SK-N-MC (cell line): ENCODE data around the gene GPC3.

Source experiments
- EZH2 ChIP-seq: fragments of 200-600 bp; sonication (generic); IDR thresholded peaks from one replicate; pipeline ENCODE4 v1.6.1; 2017; ENCODE audit warnings: antibody characterized with exemption
- FOXP2 ChIP-seq: optimal IDR thresholded peaks from 2 replicates; pipeline ENCODE3; 2011; ENCODE audit warnings: mild to moderate bottlenecking, moderate library complexity; ENCODE audit not compliant: insufficient read depth; ENCODE audit errors: extremely low read length, control extremely low read depth
- POLR2AphosphoS5 ChIP-seq: IDR thresholded peaks from 2 replicates; pipeline ENCODE4 v1.6.1; 2012; ENCODE audit warnings: mild to moderate bottlenecking, low read depth, low read length, borderline replicate concordance

DNA sequence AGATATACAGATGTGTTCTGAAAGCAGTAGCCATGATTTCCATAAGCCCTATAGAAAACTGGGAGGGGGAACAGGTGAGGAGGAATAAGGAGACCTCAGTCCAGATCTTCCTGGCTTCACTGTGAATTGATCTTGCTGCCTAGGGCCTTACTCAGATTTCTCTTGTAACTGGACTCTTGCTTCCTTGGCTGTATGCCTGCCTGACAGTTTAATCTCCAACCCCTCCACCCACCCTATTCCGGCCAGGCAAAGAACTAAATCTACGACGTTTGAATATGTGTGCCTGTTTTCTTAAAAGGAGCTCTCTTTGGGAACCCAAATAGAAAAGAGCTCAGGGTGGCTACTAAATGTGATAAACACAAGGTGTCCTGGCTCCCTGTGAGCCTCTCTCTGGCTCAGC, 173.0 kb downstream of the GPC3 start:
- TF ChIP-seq FOXP2: no peak
- TF ChIP-seq POLR2AphosphoS5: no peak
- no peak for TF ChIP-seq EZH2
